ENCODE results near the gene CLDN11. TPM values are rescaled to one million over a fixed set of nuclear protein-coding genes. Genes with fewer than 3 reads are reported as not detected.

CLDN11 gene
- total RNA-seq, 1 donor from 2014 or later: 1.6 TPM

DNA sequence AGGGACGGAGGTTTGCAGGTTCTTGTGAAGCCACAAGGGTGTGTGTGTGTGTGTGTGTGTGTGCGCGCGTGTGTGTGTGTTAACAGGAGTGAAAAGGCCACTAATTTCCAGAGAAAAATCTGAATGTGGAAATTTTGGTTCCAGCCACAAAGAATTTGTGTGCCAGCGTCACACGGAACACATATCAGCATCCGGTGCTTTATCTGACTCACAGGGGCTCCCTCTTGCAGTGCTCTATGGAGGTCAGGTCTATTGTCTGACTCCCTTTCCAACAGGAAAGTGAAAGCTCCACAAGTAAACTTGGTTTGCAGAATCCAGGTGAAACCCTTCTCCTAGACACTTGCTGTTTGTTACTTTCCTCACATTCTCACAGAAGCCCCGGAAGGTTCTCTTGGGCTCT is 6.2 kb downstream of the CLDN11 start:
- H3K27ac ChIP-seq: peak overlapping the region; percentile 61
- H3K9me3 ChIP-seq (ENCODE audit: low read depth): no peaks in the 10 kb centered on the region
- H3K27me3 Mint-ChIP-seq (ENCODE audit: insufficient read depth, low read depth): peaks cover 15% of the 10 kb centered on the region
- H3K27me3 ChIP-seq: peaks cover 23% of the 10 kb centered on the region
- DNase-seq (ENCODE audit: low spot score): no peak
- TF ChIP-seq, protein P1, sequence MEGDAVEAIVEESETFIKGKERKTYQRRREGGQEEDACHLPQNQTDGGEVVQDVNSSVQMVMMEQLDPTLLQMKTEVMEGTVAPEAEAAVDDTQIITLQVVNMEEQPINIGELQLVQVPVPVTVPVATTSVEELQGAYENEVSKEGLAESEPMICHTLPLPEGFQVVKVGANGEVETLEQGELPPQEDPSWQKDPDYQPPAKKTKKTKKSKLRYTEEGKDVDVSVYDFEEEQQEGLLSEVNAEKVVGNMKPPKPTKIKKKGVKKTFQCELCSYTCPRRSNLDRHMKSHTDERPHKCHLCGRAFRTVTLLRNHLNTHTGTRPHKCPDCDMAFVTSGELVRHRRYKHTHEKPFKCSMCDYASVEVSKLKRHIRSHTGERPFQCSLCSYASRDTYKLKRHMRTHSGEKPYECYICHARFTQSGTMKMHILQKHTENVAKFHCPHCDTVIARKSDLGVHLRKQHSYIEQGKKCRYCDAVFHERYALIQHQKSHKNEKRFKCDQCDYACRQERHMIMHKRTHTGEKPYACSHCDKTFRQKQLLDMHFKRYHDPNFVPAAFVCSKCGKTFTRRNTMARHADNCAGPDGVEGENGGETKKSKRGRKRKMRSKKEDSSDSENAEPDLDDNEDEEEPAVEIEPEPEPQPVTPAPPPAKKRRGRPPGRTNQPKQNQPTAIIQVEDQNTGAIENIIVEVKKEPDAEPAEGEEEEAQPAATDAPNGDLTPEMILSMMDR (IDR thresholded peaks at IDR 0.05): no peak
- peaks cover 42% of the 10 kb centered on the region for H3K4me1 ChIP-seq
- no peak overlapping the region for H3K4me3 Mint-ChIP-seq
- no peaks in the 10 kb centered on the region for H4K20me1 ChIP-seq (ENCODE audit: low read depth)
- no peak overlapping the region for H3K4me2 ChIP-seq
- H2AFZ ChIP-seq (replicated peaks): no peak overlapping the region
- H3K27ac Mint-ChIP-seq: peak overlapping the region; percentile 99
- no peak overlapping the region for H3K4me3 ChIP-seq
- H3K4me1 Mint-ChIP-seq: peaks cover 56% of the 10 kb centered on the region
- no peaks in the 10 kb centered on the region for H3K79me2 ChIP-seq (ENCODE audit: low read depth)
- H3K9me3 Mint-ChIP-seq: peaks cover 3% of the 10 kb centered on the region
- peaks cover 4% of the 10 kb centered on the region for H3K36me3 Mint-ChIP-seq
- H3K9ac ChIP-seq: no peak overlapping the region
- H3K36me3 ChIP-seq: no peaks in the 10 kb centered on the region
- peaks cover 37% of the 10 kb centered on the region for H3F3A ChIP-seq (ENCODE audit: low read depth)

DNA sequence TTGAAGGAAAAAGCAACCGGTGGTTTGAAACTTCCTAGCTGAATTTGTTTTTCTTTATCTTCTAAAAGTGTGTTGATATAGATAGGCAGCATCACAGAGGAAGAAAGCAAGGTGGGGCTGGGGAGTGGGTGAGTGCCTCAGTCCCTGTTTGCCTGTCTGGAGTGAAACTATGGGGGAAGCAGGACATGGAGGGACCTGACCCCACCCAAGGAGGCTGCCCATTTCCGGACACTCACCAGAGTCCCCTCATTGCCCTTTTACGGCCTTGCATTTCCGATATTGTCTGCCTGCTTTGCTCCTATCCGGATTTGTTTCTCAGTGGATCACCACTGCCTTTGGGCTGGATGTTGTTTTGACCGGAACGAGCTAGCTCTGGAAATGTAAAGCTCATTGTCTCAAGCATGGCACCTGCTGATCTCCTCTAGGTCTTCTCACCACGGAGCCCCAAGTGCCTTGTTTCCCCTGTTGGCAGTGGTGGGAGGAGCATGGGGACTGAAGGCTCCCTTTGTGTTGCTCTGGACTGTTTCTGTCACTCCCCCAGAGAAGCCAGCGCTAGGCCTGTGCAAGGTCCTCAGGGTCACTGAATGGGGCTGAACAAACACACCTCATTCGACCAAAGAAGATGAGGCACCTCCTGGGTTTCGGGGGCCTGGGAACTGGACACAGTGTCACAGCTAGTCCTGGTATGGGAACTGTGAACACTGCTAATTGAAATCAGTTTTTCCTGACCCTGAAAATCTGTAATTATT is 7.0 kb downstream of the CLDN11 start:
- peak overlapping the region; percentile 99 for H3K27ac Mint-ChIP-seq
- no peaks in the 10 kb centered on the region for H3K9me3 ChIP-seq (ENCODE audit: low read depth)
- H3K9me3 Mint-ChIP-seq: no peaks in the 10 kb centered on the region
- peak overlapping the region; percentile 61 for H3K27ac ChIP-seq
- H3K4me1 ChIP-seq: peaks cover 39% of the 10 kb centered on the region
- peaks cover 33% of the 10 kb centered on the region for H3F3A ChIP-seq (ENCODE audit: low read depth)
- H2AFZ ChIP-seq (replicated peaks): peak overlapping the region; percentile 51
- H3K4me2 ChIP-seq: peak overlapping the region; percentile 71
- peaks cover 57% of the 10 kb centered on the region for H3K4me1 Mint-ChIP-seq
- DNase-seq (ENCODE audit: low spot score): peak; percentile 87
- H3K79me2 ChIP-seq (ENCODE audit: low read depth): no peaks in the 10 kb centered on the region
- H3K4me3 Mint-ChIP-seq: peak overlapping the region; percentile 67
- peaks cover 10% of the 10 kb centered on the region for H3K27me3 Mint-ChIP-seq (ENCODE audit: insufficient read depth, low read depth)
- H3K36me3 ChIP-seq: no peaks in the 10 kb centered on the region
- H3K9ac ChIP-seq: no peak overlapping the region
- TF ChIP-seq EZH2 (IDR thresholded peaks at IDR 0.05) (no peak), EZH2phosphoT487 (IDR thresholded peaks at IDR 0.05) (no peak)
- TF ChIP-seq, protein P1 (IDR thresholded peaks at IDR 0.05): no peak
- H3K4me3 ChIP-seq: peak overlapping the region; percentile 29
- no peaks in the 10 kb centered on the region for H4K20me1 ChIP-seq (ENCODE audit: low read depth)
- peaks cover 4% of the 10 kb centered on the region for H3K36me3 Mint-ChIP-seq
- H3K27me3 ChIP-seq: peaks cover 15% of the 10 kb centered on the region

DNA sequence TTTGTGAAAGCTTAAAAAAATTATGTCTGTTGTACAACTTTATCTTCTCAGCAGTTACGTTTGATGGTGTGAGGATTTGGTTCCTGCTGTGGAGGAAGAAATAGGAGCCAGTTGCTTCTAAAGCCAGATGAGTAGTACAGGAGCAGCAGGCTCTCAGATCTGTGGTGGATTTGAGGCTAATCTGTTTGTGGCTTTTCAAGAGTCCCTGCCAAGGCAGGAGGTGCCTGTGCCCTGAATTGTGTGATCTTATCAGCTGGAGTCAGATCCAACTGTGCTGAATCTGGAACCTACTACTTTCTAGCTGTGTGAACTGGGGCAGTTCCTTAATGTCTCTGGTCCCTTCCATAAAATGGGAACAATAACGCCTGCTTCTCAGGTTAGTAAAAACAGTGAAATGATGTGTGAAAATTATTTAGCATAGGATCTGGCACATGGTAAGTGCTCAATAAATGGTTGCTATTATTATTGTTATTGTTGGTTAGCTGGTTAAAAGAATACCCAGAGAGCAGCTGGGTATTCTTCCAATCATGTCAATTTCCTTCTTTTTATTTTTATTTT is 7.7 kb downstream of the CLDN11 start:
- no peaks in the 10 kb centered on the region for H3K9me3 Mint-ChIP-seq
- Histone ChIP-seq H2AFZ (replicated peaks) (peak overlapping the region; percentile 51), H3K36me3 (no peaks in the 10 kb centered on the region), H3K4me1 (peaks cover 36% of the 10 kb centered on the region), H3K27me3 (peaks cover 8% of the 10 kb centered on the region), H3K9me3 (ENCODE audit: low read depth) (no peaks in the 10 kb centered on the region), H3K79me2 (ENCODE audit: low read depth) (no peaks in the 10 kb centered on the region), H3K4me2 (peak overlapping the region; percentile 71), H3F3A (ENCODE audit: low read depth) (peaks cover 29% of the 10 kb centered on the region), H3K27ac (peak overlapping the region; percentile 47), H3K4me3 (peak overlapping the region; percentile 29), H3K9ac (no peak overlapping the region), H4K20me1 (ENCODE audit: low read depth) (no peaks in the 10 kb centered on the region)
- peak overlapping the region; percentile 67 for H3K4me3 Mint-ChIP-seq
- DNase-seq (ENCODE audit: low spot score): peak; percentile 31
- H3K27ac Mint-ChIP-seq: peak overlapping the region; percentile 99
- TF ChIP-seq EZH2phosphoT487 (IDR thresholded peaks at IDR 0.05) (peak; percentile 26), EZH2 (IDR thresholded peaks at IDR 0.05) (no peak)
- TF ChIP-seq, protein P1 (IDR thresholded peaks at IDR 0.05): no peak
- H3K4me1 Mint-ChIP-seq: peaks cover 56% of the 10 kb centered on the region
- peaks cover 4% of the 10 kb centered on the region for H3K36me3 Mint-ChIP-seq
- H3K27me3 Mint-ChIP-seq (ENCODE audit: insufficient read depth, low read depth): peaks cover 7% of the 10 kb centered on the region
